Fibroblast of upper back skin (primary cell): ENCODE data around the gene PRRT3.
A peak's percentile ranks its signal among the peaks of the same experiment; 100 is the strongest.
"Not testable (repeated sequence)": the region's sequence is repeated elsewhere in the genome, so short reads cannot be mapped to it uniquely, and the experiment has no call there.

Experiments
- DNase-seq: peaks from one replicate; pipeline ENCODE4 v3.0.0-alpha.2; 2013

The PRRT3 gene

GRCh38 chr3:9947025-9947995 lies 4.9 kb downstream of the PRRT3 start:
- DNase-seq: peak; percentile 47

- DNase-seq: peak; percentile 87
Measured at GRCh38 chr3:9946112-9947024, 5.8 kb downstream of the PRRT3 start.

- DNase-seq: no peak
Measured at GRCh38 chr3:9945358-9945757, 6.8 kb downstream of the PRRT3 start.

- DNase-seq: no peak
Measured at GRCh38 chr3:9944271-9944670, 7.9 kb downstream of the PRRT3 start.

GRCh38 chr3:9942934-9943690 lies 9.1 kb downstream of the PRRT3 start:
- no peak for DNase-seq

GRCh38 chr3:9942164-9942563 lies 10.0 kb downstream of the PRRT3 start:
- DNase-seq: no peak

GRCh38 chr3:9940746-9941145 lies 11.5 kb downstream of the PRRT3 start:
- no peak for DNase-seq

- not testable (repeated sequence) for DNase-seq
Measured at GRCh38 chr3:9939906-9940305, 12.3 kb downstream of the PRRT3 start.

- DNase-seq: no peak
Measured at GRCh38 chr3:9938966-9939365, 13.2 kb downstream of the PRRT3 start.

GRCh38 chr3:9937486-9938238 lies 14.5 kb downstream of the PRRT3 start:
- no peak for DNase-seq

GRCh38 chr3:9935966-9936510 lies 16.2 kb downstream of the PRRT3 start:
- no peak for DNase-seq

GRCh38 chr3:9934993-9935392 lies 17.2 kb downstream of the PRRT3 start:
- DNase-seq: no peak

- DNase-seq: no peak
Measured at GRCh38 chr3:9934235-9934621, 18.0 kb downstream of the PRRT3 start.

- peak; percentile 84 for DNase-seq
Measured at GRCh38 chr3:9933561-9934234, 18.5 kb downstream of the PRRT3 start, which contains the start of gene CRELD1. CRELD1 (plus strand) TSS chr3:9933834; CDS start chr3:9934439, 605 bp downstream.

GRCh38 chr3:9932843-9933560 lies 19.2 kb downstream of the PRRT3 start:
- DNase-seq: peak; percentile 71

- DNase-seq: no peak
Measured at GRCh38 chr3:9932535-9932842, 19.7 kb downstream of the PRRT3 start.

GRCh38 chr3:9930804-9931418 lies 21.3 kb downstream of the PRRT3 start:
- DNase-seq: no peak

GRCh38 chr3:9928158-9928557 lies 24.1 kb downstream of the PRRT3 start:
- no peak for DNase-seq

- no peak for DNase-seq
Measured at GRCh38 chr3:9918261-9919038, 33.8 kb downstream of the PRRT3 start.
